COR-L47 (cell line): ENCODE data around the gene IDH1.

Experiments used
- DNase-seq: peaks from one replicate; lab custom pipeline; 2025; lab: John Stamatoyannopoulos, UW

Gene IDH1

DNA sequence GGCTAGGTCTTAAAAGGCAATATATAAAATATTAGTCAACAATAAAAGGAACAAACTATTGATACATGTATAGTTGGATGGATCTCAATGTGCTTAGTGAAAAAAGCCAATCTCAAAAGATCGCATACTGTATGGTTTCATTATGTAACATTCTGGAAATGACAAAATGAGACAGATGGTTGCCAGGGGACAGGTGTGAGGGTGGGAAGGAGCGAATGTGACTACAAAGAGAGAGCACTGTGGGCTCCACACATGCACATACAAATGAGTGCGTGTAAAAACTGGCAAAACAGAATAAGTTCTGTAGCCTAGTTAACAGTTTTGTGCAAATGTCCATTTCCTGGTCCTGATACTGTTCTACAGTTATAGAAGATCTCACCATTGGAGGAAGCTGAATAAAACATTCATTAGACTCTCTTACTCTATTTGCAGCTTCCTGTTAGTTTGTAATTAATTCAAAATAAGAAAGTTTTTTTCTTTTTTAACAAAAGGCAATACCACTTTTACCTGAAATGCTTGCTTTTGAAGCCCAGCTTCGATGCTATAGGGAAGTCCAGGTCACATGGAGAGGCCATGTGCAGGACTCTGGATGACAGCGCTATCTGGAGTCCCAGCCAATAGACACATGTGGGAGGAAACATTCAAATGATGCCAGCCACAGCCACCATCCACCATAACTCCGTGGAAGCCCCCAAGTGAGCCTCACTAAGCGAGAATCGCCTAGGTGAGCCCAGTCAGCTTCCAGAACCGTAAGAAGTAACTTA lies 44.0 kb downstream of the IDH1 start:
- no peak for DNase-seq

DNA sequence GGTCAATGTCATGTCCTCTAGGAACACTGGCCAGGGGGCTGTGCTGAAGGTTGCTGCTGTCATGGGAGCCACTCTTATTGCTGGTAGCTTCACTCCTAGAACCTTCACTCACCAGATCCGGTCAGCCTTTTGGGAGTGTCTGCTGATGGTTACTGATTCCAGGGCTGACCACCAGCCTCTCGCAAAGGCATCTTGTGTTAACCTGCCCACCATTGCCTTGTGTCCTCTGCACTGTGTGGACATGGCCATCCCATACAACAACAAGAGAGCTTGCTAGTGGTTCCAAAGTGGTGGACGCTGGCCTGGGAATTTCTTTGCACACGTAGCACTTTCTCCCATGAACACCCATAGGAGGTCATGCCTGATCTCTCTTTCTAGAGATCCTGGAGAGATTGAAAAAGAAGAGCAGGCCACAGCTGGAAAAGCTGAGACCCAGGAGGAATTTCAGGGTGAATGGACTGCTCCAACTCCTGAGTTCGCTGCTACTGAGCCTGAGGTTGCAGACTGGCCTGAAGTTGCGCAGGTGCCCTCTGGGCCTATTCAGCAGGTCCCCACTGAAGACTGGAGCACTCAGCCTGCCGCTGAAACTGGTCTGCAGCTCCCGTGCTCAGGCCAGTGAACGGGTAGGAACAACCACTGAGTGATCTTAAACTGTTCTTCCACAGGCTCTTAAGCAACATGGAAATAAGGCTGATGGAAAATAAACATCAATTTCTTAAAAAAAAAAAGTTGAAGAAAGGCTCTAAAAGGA lies 46.4 kb downstream of the IDH1 start:
- no peak for DNase-seq

DNA sequence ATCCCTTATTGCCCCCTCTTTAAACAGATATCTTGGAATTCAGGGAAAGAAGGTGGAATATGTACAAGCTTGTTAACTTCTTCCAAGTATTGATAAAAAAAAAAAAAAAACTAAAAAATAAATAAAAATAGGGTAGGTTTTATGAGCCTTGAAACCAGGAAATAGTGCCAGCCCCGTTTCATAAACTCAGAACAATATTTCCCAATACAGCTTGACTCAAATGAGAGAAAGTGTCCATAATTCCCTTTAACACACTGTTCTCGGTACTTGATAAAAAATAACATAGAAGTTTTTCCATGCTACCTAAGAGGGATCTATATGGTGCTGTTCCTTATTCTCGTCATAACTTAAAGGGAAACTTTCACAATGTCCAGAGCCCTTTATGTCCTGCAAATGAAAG lies 47.1 kb downstream of the IDH1 start:
- no peak for DNase-seq

DNA sequence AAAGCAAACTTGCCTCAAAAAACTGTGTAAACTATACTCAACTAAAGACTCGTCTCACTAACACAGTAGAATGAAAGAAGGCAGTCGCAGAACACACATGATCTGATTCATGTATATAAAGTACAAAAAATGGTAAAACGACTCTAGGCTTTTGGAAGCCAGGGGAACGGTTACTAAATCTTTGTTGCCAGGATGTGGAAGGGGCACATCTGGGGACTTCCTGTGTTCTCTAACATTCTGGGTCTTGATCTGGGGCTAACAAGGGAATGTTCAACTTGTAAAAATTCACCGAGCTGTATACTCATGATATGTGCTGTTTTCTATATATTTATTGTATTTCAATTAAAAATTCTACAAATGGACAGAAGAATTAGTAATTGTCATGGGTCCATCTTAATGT lies 50.7 kb downstream of the IDH1 start:
- DNase-seq, result no peak

GRCh38 chr2:208195531-208195930 lies 59.3 kb downstream of the IDH1 start:
- DNase-seq, result no peak

GRCh38 chr2:208192611-208193236 lies 62.1 kb downstream of the IDH1 start:
- DNase-seq, result no peak

- no peak for DNase-seq
Observed at GRCh38 chr2:208189810-208190503, 64.9 kb downstream of the IDH1 start, which contains the start of gene C2orf80. Gene C2orf80, minus strand, starts transcription at chr2:208190030. Its CDS starts 3,044 bp downstream, at chr2:208186986.

DNA sequence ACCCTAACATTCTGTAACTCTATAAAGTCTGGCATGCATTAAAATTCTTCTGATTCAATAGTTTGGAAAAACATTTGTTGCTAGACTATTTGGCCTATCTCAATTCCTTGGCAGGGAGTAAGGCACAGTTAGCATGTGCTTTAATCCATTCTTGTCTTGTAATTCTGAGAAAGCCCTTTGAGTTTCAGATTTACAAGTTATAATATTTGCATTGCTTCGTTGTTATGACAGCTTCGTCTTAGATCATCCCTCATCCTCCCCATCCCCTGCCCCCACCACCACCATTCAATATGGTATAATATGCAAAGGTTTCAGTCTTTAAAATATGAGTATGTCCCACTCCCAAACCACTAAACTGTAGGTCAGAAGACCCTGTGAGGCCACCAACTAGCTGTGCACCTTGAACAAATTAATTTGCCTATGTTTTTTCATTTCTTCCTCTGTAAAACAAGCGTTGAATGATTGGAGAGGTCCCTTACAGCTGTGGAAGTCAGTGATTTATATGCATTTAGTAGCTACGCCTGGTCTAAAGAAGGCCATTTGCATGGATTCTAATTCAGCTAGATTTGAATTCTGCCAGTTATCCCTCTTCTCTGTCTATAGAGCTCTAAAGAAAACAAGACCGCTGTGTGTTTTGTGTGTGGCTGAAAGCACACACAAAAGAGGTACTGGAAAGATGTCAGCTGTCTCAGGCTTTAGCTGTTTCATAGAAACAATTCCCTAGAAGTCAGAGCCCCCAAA lies 65.6 kb downstream of the IDH1 start:
- DNase-seq, result no peak

- no peak for DNase-seq
Observed at GRCh38 chr2:208186893-208187292, 68.0 kb downstream of the IDH1 start.

DNA sequence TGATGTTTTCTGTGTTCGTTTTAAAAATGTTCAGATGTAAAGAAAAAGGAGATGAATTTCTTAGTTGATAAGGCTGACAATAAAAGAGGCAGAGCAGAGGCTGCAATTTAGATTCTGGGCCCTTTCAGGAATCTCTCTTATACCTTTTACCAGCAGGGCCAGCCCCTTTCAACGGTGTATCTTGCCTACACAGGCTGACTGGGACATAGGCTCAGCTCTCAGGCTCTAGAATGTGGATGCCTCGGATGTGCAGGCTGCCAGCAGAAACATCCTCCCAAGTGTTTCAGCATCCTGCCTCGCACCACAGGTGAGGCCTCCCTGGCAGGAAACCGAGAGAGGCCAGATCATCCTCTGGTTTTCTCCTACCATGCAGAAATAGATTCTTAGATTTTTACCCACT lies 68.4 kb downstream of the IDH1 start:
- no peak for DNase-seq
